Measurements from ENCODE around the gene CERT1.

The CERT1 gene

DNA sequence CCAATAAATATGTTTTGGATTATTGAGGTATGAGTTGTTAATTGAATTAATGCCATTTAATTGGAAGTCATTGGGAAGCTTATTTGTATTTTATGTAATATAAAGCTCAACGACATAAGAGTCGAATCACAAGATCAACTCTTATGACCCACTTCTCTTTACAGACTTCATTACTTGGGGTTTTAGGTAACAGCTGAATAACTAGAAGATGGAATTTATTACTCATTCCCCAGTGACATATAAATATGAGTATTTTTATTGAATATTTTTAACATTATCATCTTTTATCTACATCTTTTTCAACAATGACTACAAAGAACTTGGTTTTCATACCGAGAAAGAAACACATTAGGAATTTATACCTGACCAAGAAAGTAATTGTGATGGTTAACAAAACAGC is 153.3 kb downstream of the CERT1 start:
- no peaks in the 10 kb centered on the region for H3K27me3 ChIP-seq (ENCODE audit: insufficient read depth, low read depth, severe bottlenecking)
- no peak overlapping the region for H3K4me3 ChIP-seq (ENCODE audit: low read depth, low read length)
- no peak for DNase-seq
- no peak overlapping the region for H3K27ac ChIP-seq
- peaks cover 72% of the 10 kb centered on the region for H3K36me3 ChIP-seq
- TF ChIP-seq, protein P1, sequence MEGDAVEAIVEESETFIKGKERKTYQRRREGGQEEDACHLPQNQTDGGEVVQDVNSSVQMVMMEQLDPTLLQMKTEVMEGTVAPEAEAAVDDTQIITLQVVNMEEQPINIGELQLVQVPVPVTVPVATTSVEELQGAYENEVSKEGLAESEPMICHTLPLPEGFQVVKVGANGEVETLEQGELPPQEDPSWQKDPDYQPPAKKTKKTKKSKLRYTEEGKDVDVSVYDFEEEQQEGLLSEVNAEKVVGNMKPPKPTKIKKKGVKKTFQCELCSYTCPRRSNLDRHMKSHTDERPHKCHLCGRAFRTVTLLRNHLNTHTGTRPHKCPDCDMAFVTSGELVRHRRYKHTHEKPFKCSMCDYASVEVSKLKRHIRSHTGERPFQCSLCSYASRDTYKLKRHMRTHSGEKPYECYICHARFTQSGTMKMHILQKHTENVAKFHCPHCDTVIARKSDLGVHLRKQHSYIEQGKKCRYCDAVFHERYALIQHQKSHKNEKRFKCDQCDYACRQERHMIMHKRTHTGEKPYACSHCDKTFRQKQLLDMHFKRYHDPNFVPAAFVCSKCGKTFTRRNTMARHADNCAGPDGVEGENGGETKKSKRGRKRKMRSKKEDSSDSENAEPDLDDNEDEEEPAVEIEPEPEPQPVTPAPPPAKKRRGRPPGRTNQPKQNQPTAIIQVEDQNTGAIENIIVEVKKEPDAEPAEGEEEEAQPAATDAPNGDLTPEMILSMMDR (IDR thresholded peaks at IDR 0.05; ENCODE audit: low read depth, low read length): no peak
- no peaks in the 10 kb centered on the region for H3K9me3 ChIP-seq (ENCODE audit: severe bottlenecking)

- no peaks in the 10 kb centered on the region for H3K27me3 ChIP-seq (ENCODE audit: insufficient read depth, low read depth, severe bottlenecking)
- H3K4me3 ChIP-seq (ENCODE audit: low read depth, low read length): no peak overlapping the region
- TF ChIP-seq, protein P1 (IDR thresholded peaks at IDR 0.05; ENCODE audit: low read depth, low read length): no peak
- DNase-seq: no peak
- peaks cover 85% of the 10 kb centered on the region for H3K36me3 ChIP-seq
- no peaks in the 10 kb centered on the region for H3K9me3 ChIP-seq (ENCODE audit: severe bottlenecking)
- H3K27ac ChIP-seq: no peak overlapping the region
These were observed 154.7 kb downstream of the CERT1 start for GRCh38 chr5:75356719-75357118.

DNA sequence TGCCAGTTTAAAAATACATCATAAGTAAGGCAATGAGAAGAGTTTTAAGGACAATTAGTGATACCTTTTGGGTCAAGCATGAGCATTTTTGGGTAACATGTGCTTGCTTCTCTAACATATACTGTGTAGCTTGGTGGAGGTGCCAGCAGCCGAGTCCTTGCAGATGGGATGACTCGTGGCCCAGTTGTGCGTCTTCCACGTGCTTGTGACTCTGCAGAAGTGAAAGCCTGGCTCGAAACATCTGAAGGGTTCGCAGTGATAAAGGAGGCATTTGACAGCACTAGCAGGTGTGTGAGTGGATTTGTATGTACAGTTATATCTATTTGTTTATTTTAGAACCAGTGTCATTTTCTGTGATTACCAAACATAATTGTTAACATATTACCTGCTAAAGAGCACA is 156.2 kb downstream of the CERT1 start:
- Histone ChIP-seq H3K4me3 (ENCODE audit: low read depth, low read length) (no peak overlapping the region), H3K9me3 (ENCODE audit: severe bottlenecking) (no peaks in the 10 kb centered on the region), H3K27me3 (ENCODE audit: insufficient read depth, low read depth, severe bottlenecking) (no peaks in the 10 kb centered on the region), H3K36me3 (peaks cover 90% of the 10 kb centered on the region), H3K27ac (no peak overlapping the region)
- DNase-seq: no peak
- TF ChIP-seq, protein P1 (IDR thresholded peaks at IDR 0.05; ENCODE audit: low read depth, low read length): no peak

DNA sequence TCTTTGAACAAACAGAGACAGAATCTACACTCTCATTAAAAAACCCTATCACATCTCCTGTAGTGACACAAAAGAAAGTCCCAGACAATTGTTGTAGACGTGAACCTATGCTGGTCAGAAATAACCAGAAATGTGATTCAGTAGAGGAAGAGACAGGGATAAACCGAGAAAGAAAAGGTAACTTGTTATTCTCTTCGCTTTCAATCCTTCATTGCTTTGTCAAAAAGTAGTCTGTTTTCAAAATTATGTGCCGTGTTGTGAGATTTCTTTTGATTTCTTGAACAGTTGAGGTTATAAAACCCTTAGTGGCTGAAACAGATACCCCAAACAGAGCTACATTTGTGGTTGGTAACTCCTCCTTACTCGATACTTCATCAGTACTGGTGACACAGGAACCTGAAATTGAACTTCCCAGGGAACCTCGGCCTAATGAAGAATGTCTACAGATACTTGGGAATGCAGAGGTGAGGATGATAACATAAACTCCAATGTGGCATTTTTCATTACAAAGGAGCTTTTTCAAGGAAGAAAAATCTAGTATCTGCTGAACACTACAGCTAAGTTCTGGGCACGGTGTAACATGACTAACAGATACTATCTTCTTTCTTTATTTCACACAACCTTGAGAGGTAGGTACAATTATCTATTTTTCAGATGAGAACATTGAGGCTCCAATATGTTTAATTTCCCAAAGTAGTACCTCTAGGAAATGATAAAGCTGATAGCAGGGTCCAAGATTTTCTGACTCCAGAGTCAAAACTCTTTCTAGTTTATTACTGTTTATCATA is 160.1 kb downstream of the CERT1 start:
- H3K27ac ChIP-seq: no peak overlapping the region
- H3K4me3 ChIP-seq (ENCODE audit: low read depth, low read length): no peak overlapping the region
- no peaks in the 10 kb centered on the region for H3K27me3 ChIP-seq (ENCODE audit: insufficient read depth, low read depth, severe bottlenecking)
- H3K36me3 ChIP-seq: peaks cover 85% of the 10 kb centered on the region
- DNase-seq: no peak
- H3K9me3 ChIP-seq (ENCODE audit: severe bottlenecking): no peaks in the 10 kb centered on the region
- TF ChIP-seq, protein P1 (IDR thresholded peaks at IDR 0.05; ENCODE audit: low read depth, low read length): no peak

GRCh38 chr5:75349663-75350062 is 161.8 kb downstream of the CERT1 start:
- H3K9me3 ChIP-seq (ENCODE audit: severe bottlenecking): no peaks in the 10 kb centered on the region
- peaks cover 79% of the 10 kb centered on the region for H3K36me3 ChIP-seq
- H3K27me3 ChIP-seq (ENCODE audit: insufficient read depth, low read depth, severe bottlenecking): no peaks in the 10 kb centered on the region
- TF ChIP-seq, protein P1 (IDR thresholded peaks at IDR 0.05; ENCODE audit: low read depth, low read length): no peak
- no peak overlapping the region for H3K27ac ChIP-seq
- no peak overlapping the region for H3K4me3 ChIP-seq (ENCODE audit: low read depth, low read length)
- DNase-seq: no peak

GRCh38 chr5:75348241-75348640 is 163.2 kb downstream of the CERT1 start:
- TF ChIP-seq, protein P1 (IDR thresholded peaks at IDR 0.05; ENCODE audit: low read depth, low read length): no peak
- H3K27ac ChIP-seq: no peak overlapping the region

More at GRCh38 chr5:75348241-75348640, 163.2 kb downstream of the CERT1 start:
- no peaks in the 10 kb centered on the region for H3K9me3 ChIP-seq (ENCODE audit: severe bottlenecking)
- no peak for DNase-seq
- no peaks in the 10 kb centered on the region for H3K27me3 ChIP-seq (ENCODE audit: insufficient read depth, low read depth, severe bottlenecking)
- peaks cover 78% of the 10 kb centered on the region for H3K36me3 ChIP-seq
- H3K4me3 ChIP-seq (ENCODE audit: low read depth, low read length): no peak overlapping the region
